HepG2 (cell line): ENCODE measurements around the gene VCAM1. TPM values are rescaled to one million over a fixed set of nuclear protein-coding genes. Genes with fewer than 3 reads are reported as not detected.

Experiments
- ATAC-seq: fragments of 200-7000 bp; cut with Tn5 transposase; 3 replicates; pipeline ENCODE4 v1.9.1; 2020; ENCODE audit warnings: mild to moderate bottlenecking, moderate library complexity
- BruUV-seq: library from RNA; stranded (reverse); fragments of 400-500 nt; replicated peaks from 2 replicates; lab custom pipeline; 2021; lab: Mats Ljungman, UMichigan
- CTCF ChIA-PET: fragments of 300-600 bp; formaldehyde crosslinking; extraction: SDS; loops from one replicate; lab custom pipeline; 2021; ENCODE audit warnings: low total read pairs, inconsistent platforms, low intra/inter-chr PET ratio; lab: Yijun Ruan, JAX
- POLR2A ChIA-PET: fragments of 350-600 bp; sonication (Branson Sonifier 250); formaldehyde crosslinking; loops from one replicate; lab custom pipeline; 2020; ENCODE audit warnings: antibody characterized with exemption, inconsistent platforms; lab: Yijun Ruan, JAX
- DNase-seq: peaks from one replicate; pipeline ENCODE4 v3.0.0-alpha.2; 2015; ENCODE audit warnings: low spot score
- FAIRE-seq: peaks from 3 replicates; lab custom pipeline; 2011; peaks lifted over from hg19 to GRCh38; lab: Jason Lieb, UNC
- H2AFZ ChIP-seq: one replicate; pipeline ENCODE4 v1.6.1; 2011; ENCODE audit warnings: low read length, inconsistent platforms
- H3K27ac ChIP-seq: fragments of 300-600 bp; 3 replicates; pipeline ENCODE4 v1.8.0; 2011; ENCODE audit warnings: mixed run types, mild to moderate bottlenecking, mixed read lengths, low read length, inconsistent platforms; ENCODE audit not compliant: insufficient read depth; ENCODE audit errors: extremely low read length
- H3K27me3 ChIP-seq, 2 experiments: fragments of 200-600 bp in 1 of 2; 2 replicates in 1 of 2; 3 replicates in 1 of 2; pipeline versions ENCODE4 v1.6.0 to v1.8.0; 2011; ENCODE audit warnings: low read length in 2 of 2, mild to moderate bottlenecking in 2 of 2, moderate library complexity in 2 of 2, inconsistent platforms in 1 of 2; ENCODE audit not compliant: insufficient read depth in 2 of 2, control insufficient read depth in 1 of 2
- H3K36me3 ChIP-seq, 2 experiments: fragments of 200-600 bp in 1 of 2; replicated peaks in 1 of 2; 2 replicates in 1 of 2; 3 replicates in 1 of 2; pipeline versions ENCODE4 v1.5.1 to v1.8.0; 2011; ENCODE audit warnings: low read length in 2 of 2, inconsistent platforms in 1 of 2; ENCODE audit not compliant: insufficient read depth in 2 of 2, control insufficient read depth in 1 of 2
- H3K4me1 ChIP-seq: 2 replicates; pipeline ENCODE4 v1.5.1; 2012; ENCODE audit warnings: low read length, inconsistent platforms; ENCODE audit not compliant: insufficient read depth
- H3K4me2 ChIP-seq: 2 replicates; pipeline ENCODE4 v1.6.0; 2011; ENCODE audit warnings: low read depth, low read length, inconsistent platforms
- H3K4me3 ChIP-seq, 3 experiments: fragments of 200-600 bp in 1 of 3; sonication (generic), shearing (Covaris generic) in 1 of 3; replicated peaks in 1 of 3; 2 replicates each; pipeline ENCODE4 v1.5.1; 2011 to 2016; ENCODE audit warnings: low read length in 3 of 3, inconsistent platforms in 2 of 3, low read depth in 2 of 3, mild to moderate bottlenecking in 2 of 3, control low read depth in 1 of 3, mixed read lengths in 1 of 3; ENCODE audit not compliant: insufficient read depth in 1 of 3
- H3K79me2 ChIP-seq: one replicate; pipeline ENCODE4 v1.6.1; 2011; ENCODE audit warnings: low read length, inconsistent platforms; ENCODE audit not compliant: insufficient read depth
- H3K9ac ChIP-seq: 2 replicates; pipeline ENCODE4 v1.6.0; 2011; ENCODE audit warnings: mild to moderate bottlenecking, low read depth, low read length, inconsistent platforms; ENCODE audit not compliant: insufficient read depth
- H3K9me3 ChIP-seq: 2 replicates; pipeline ENCODE4 v1.5.1; 2012; ENCODE audit warnings: mild to moderate bottlenecking, low read length
- H4K20me1 ChIP-seq: 2 replicates; pipeline ENCODE4 v1.6.0; 2011; ENCODE audit warnings: inconsistent platforms, mild to moderate bottlenecking, low read length, moderate library complexity; ENCODE audit not compliant: insufficient read depth
- ELF4 ChIP-seq: sonication (generic); formaldehyde crosslinking; IDR thresholded peaks from 2 replicates; pipeline ENCODE4 v1.5.0; 2020; ENCODE audit warnings: missing genetic modification reagents, mild to moderate bottlenecking, moderate library complexity, borderline replicate concordance
- FLYWCH1 ChIP-seq: sonication (generic); formaldehyde crosslinking; IDR thresholded peaks from 2 replicates; pipeline ENCODE4 v1.8.1; 2023; ENCODE audit warnings: mild to moderate bottlenecking, missing genetic modification reagents
- NCOA5 ChIP-seq: sonication (generic); formaldehyde crosslinking; IDR thresholded peaks from 2 replicates; pipeline ENCODE4 v1.4.0; 2020; ENCODE audit warnings: missing genetic modification reagents
- SMARCC2 ChIP-seq: fragments of 450-650 bp; IDR thresholded peaks from 2 replicates; pipeline ENCODE4 v1.6.1; 2017; ENCODE audit warnings: antibody characterized with exemption, mild to moderate bottlenecking
- ZBTB7B ChIP-seq: sonication (generic); formaldehyde crosslinking; IDR thresholded peaks from 2 replicates; pipeline ENCODE4 v1.4.0; 2020; ENCODE audit warnings: missing genetic modification reagents
- ZNF318 ChIP-seq: sonication (generic); formaldehyde crosslinking; IDR thresholded peaks from 2 replicates; pipeline ENCODE4 v1.4.0; 2020; ENCODE audit warnings: mild to moderate bottlenecking, missing genetic modification reagents
- ZNF367 ChIP-seq: sonication (generic); formaldehyde crosslinking; IDR thresholded peaks from 2 replicates; pipeline ENCODE4 v1.4.0; 2020; ENCODE audit warnings: missing genetic modification reagents, borderline replicate concordance
- ZSCAN25 ChIP-seq: sonication (generic); formaldehyde crosslinking; IDR thresholded peaks from 2 replicates; pipeline ENCODE4 v1.8.0; 2022; ENCODE audit warnings: mild to moderate bottlenecking, missing genetic modification reagents
- WGBS: methylation state at CpG from one replicate; pipeline ENCODE4 v1.1.6; 2017; ENCODE audit warnings: low lambda C conversion rate; 5-methylcytosine and 5-hydroxymethylcytosine counted together
- in situ Hi-C: cut with HindIII; loops from 2 replicates; pipeline ENCODE4 v1.10.0; 2017; ENCODE audit warnings: low pct_unique_long_range_greater_than_20kb; ENCODE audit not compliant: extremely low pct_ligation_motif_present
- intact Hi-C: fragments of 100-400 bp; cut with micrococcal nuclease; formaldehyde crosslinking; loops from one replicate; pipeline ENCODE4 v1.10.0; 2022; ENCODE audit not compliant: unreplicated experiment
- polyA plus RNA-seq, 8 experiments: library from polyadenylated mRNA; depleted of rRNA in 3 of 8; stranded (reverse) in 7 of 8; unstranded in 1 of 8; fragments of >200 nt; fragmentation: Illumina TruSeq in 4 of 8; extraction: Trizol in 4 of 8; gene quantifications; 2 replicates each; pipeline versions ENCODE4 v1.2.1 to v1.2.3, GENCODE V29; 2011 to 2016; ENCODE audit warnings: low read depth in 4 of 8, missing spikeins in 1 of 8, mixed read lengths in 1 of 8; ENCODE audit not compliant: insufficient read depth in 1 of 8
- total RNA-seq, 5 experiments: library from RNA; depleted of rRNA; stranded (reverse); fragments of >200 nt; fragmentation: Illumina TruSeq; extraction: Trizol; gene quantifications; 2 replicates each; pipeline ENCODE4 v1.2.3, GENCODE V29; 2016; ENCODE audit warnings: low read depth in 1 of 5
- TF ChIP-seq, protein P1 (sequence below): sonication (generic); formaldehyde crosslinking; IDR thresholded peaks from 2 replicates; pipeline ENCODE4 v1.4.0; 2020; ENCODE audit warnings: missing genetic modification reagents, mild to moderate bottlenecking, borderline replicate concordance

Gene VCAM1
- total and polyA plus RNA-seq, 2 of the 13 experiments (the other 11 are each of a cell fraction or from before 2014, with no cell fraction given): not detected

DNA sequence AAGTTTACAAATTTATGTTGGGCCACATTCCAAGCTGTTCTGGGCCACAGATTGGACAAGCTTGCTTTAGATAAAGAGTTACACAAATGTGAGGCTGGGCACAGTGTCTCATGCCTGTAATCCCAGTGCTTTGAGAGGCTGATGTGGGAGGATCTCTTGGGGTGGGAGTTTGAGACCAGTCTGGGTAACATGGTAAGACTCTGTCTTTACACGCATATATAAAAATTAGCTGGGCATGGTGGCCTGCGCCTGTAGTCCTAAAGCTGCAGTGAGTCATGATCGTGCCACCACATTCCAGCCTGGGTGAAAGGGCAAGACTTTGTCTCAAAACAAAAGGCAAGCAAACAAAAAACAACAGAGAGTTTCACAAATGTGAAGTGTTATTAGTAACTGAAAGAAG lies 5.9 kb upstream of the VCAM1 start:
- H3K4me1 ChIP-seq: peaks cover 20% of the 10 kb centered on the region
- CTCF ChIA-PET: no interaction called here
- in situ Hi-C loops: no loop called here
- no peak for ATAC-seq
- no peak for FAIRE-seq
- no peak overlapping the region for H3K27ac ChIP-seq
- intact Hi-C loops: no loop called here
- no peak for DNase-seq
- BruUV-seq: no TSS peak
- no peaks in the 10 kb centered on the region for H3K79me2 ChIP-seq
- peaks cover 7% of the 10 kb centered on the region; the same call in 1 of the 2 replicates for H3K9me3 ChIP-seq
- H3K9ac ChIP-seq: no peak overlapping the region
- H3K4me3 ChIP-seq: no peak overlapping the region
- H3K4me2 ChIP-seq: 0 out of 2 replicates have a peak overlapping the region, but pooled peaks have one; percentile 3
- POLR2A ChIA-PET: no interaction called here
- no peaks in the 10 kb centered on the region for H3K27me3 ChIP-seq
- WGBS: 39% methylated on average over 3 of the region's 3 CpGs
- no peaks in the 10 kb centered on the region for H3K36me3 ChIP-seq
- no peaks in the 10 kb centered on the region for H4K20me1 ChIP-seq
- no peak overlapping the region for H2AFZ ChIP-seq
- no peak for TF ChIP-seq ZNF318 (CRISPR knock-in tag)
- no peak for TF ChIP-seq ZNF367 (CRISPR knock-in tag)
- TF ChIP-seq NCOA5 (CRISPR knock-in tag): no peak
- TF ChIP-seq FLYWCH1: no peak
- no peak for TF ChIP-seq SMARCC2
- TF ChIP-seq ZBTB7B (CRISPR knock-in tag): no peak
- TF ChIP-seq, protein P1, sequence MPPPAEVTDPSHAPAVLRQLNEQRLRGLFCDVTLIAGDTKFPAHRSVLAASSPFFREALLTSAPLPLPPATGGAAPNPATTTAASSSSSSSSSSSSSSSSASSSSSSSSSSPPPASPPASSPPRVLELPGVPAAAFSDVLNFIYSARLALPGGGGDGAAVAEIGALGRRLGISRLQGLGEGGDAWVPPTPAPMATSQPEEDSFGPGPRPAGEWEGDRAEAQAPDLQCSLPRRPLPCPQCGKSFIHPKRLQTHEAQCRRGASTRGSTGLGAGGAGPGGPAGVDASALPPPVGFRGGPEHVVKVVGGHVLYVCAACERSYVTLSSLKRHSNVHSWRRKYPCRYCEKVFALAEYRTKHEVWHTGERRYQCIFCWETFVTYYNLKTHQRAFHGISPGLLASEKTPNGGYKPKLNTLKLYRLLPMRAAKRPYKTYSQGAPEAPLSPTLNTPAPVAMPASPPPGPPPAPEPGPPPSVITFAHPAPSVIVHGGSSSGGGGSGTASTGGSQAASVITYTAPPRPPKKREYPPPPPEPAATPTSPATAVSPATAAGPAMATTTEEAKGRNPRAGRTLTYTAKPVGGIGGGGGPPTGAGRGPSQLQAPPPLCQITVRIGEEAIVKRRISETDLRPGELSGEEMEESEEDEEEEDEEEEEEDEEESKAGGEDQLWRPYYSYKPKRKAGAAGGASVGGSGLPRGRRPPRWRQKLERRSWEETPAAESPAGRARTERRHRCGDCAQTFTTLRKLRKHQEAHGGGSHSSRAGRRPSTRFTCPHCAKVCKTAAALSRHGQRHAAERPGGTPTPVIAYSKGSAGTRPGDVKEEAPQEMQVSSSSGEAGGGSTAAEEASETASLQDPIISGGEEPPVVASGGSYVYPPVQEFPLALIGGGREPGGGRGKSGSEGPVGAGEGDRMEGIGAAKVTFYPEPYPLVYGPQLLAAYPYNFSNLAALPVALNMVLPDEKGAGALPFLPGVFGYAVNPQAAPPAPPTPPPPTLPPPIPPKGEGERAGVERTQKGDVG (CRISPR knock-in tag): no peak
- no peak for TF ChIP-seq ZSCAN25
- TF ChIP-seq ELF4 (CRISPR knock-in tag): no peak
